ENCODE data around the gene ZNF70. TPM values are rescaled to one million over a fixed set of nuclear protein-coding genes. Genes with fewer than 3 reads are reported as not detected.
A peak's percentile ranks its signal among the peaks of the same experiment; 100 is the strongest.

ZNF70 gene
- polyA plus RNA-seq, 4 donors, result 5.0 to 5.8 (median 5.5) TPM

DNA sequence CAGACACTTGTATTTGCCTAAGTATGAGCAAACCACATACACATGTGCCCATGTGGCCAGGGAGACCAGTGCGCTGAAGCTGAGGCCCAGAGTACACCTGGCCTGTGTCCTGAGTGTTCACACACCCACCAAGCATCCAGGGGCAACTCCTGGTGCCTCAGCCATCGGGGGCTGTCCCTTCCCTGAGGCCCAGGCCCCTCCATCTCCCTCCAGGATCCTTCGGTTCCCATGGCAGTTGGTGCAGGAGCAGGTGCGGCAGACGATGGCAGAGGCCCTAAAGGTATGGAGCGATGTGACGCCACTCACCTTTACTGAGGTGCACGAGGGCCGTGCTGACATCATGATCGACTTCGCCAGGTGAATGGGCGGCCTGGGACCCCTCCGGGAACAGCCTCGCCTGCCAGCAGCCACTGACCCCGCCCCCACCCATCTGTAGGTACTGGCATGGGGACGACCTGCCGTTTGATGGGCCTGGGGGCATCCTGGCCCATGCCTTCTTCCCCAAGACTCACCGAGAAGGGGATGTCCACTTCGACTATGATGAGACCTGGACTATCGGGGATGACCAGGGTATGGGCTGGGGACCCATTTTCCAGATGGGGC, 29.3 kb upstream of the ZNF70 start:
- no peak for DNase-seq (ENCODE audit: low read depth in 4 of 4, low spot score in 3 of 4)

DNA sequence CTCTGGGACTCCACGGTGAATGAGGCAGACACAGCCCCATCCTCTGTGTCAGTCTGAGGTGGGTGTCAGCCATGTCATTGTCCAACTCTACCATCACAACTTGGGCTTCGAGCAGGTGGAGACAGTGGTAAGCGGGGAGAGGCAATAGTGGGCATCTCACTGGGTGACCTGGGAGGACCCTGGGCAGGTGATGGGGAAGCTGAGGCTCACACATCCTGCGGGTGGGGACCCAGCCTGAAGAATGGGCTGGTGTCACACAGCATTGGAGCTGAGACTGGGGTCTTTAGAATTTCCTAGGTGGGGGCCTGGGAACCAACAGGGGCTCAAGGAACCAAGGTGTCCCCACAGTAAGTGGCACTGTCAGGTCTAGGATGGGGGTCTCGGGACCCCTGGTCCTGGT, 28.8 kb upstream of the ZNF70 start:
- DNase-seq (ENCODE audit: low read depth in 4 of 4, low spot score in 3 of 4), result no peak

DNA sequence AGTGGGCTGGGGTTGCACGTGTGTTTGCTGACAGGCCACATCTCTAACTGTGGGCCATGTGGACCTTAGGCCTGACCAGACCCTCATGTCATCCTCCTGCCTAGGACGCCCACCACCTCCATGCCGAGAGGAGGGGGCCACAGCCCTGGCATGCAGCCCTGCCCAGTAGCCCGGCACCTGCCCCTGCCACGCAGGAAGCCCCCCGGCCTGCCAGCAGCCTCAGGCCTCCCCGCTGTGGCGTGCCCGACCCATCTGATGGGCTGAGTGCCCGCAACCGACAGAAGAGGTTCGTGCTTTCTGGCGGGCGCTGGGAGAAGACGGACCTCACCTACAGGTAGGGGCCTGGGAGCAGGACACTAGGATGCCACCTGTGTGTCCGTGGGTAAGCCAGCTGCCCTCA, 28.2 kb upstream of the ZNF70 start:
- no peak for DNase-seq (ENCODE audit: low read depth in 4 of 4, low spot score in 3 of 4)

DNA sequence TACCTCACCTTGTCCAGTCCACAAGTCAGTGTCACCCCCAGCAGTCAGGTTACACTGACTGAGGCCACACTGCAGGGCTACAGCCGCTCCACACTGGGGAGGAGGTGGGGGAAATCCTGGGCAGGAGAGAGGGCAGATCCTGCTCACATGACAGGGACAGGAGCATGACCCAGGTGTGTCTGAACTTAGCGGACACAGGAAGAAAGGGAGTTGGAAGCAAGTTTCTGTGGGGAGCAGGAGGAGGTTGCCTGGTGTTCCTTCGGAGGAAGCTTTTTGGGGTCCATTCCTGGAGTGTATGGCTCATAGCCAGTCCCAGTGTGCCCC, 27.6 kb upstream of the ZNF70 start:
- DNase-seq (ENCODE audit: low read depth in 4 of 4, low spot score in 3 of 4), result no peak

DNA sequence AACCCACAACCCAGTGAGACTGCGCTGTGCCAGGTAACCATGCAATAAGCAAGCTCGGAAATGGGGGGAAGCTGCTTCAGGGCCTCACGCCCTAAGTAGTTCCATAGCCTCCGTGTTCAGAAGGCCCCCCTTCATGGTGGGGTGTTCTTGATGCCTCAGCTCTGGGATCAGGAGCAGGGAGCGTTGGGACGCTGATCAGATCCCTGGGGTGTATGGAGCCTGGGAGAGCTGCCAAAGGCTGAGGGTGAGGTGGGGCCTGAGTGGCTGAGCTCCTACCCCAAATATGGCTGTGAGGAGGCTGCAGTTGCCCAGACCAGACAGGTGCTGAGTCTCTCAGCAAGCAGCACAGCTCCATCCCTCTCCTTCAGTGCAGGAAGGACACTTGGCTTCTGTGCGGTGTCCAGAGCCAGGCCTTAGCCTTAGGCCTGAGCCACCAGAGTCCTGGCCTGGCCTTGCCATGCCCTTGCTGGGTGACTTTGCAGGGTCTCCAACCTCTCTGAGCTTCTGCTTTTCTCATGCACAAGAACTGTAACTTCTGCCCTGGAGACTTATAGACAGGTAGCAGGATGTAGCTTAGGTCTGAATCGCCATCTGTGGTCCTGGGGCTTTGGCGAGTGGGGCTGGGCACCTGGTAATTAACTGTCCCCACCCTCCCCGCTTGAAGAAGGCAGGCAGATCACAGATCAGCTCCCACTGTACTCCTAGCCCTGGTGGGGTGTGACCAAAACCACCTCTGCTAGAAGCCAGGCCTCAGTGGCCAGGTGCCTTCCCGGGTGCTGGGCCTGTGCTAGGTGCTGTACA, 27.1 kb upstream of the ZNF70 start:
- DNase-seq (ENCODE audit: low read depth in 4 of 4, low spot score in 3 of 4), result no peak

DNA sequence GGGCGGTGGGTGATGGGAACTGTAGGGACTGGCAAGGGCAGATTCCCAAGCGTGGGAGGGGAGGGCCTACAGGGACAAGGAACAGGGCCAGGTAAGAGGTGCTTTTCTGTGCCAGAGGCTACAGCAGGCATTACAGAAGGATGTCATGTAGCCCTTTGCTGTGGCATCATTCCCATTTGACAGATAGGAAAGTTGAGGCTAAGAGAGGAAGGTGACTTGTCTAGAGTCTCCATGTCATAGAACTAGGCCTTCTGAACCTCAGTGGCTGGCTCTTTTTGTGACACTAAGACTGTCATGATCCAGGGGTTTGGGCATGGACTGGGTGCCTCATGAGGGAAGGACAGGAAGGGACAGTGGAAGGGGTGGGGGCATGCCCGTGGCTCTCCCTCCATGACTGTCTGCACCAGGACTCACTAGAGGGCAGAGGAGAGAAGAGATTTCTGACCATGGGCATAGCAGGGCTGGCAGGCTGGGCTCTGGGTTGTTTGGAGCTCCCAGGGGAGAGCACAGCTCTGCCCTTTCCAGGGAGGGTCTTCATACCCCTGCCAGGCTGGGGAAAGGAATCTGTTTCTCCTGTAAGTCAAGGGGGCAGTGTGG, 25.0 kb upstream of the ZNF70 start:
- DNase-seq (ENCODE audit: low read depth in 4 of 4, low spot score in 3 of 4), result no peak

DNA sequence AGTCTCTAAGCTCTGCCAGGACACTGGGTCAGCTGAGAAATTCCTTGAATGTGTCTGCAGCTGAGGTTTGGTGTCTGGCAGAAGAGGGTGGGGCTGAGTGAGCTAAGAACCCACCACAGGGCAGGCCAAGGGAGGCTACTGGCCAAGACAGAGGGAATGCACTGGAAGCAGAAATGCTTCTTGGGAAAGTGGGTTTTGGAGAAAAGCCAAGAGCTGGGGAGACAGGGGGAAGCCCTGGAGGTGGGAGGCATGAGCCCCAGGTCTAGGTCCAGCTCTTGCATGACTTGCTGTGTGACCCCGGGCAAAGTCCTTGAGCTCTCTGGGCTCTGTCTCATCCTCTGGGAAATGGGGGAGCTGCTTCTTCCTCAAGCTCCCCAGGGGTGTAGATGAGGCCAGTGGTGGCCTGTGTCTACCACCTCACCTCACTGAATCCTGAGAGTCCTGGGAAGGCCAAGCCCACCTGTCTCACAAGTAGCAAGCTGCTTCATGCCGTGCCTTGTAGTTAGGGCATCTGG, 24.1 kb upstream of the ZNF70 start:
- DNase-seq (ENCODE audit: low read depth in 4 of 4, low spot score in 3 of 4), result no peak

DNA sequence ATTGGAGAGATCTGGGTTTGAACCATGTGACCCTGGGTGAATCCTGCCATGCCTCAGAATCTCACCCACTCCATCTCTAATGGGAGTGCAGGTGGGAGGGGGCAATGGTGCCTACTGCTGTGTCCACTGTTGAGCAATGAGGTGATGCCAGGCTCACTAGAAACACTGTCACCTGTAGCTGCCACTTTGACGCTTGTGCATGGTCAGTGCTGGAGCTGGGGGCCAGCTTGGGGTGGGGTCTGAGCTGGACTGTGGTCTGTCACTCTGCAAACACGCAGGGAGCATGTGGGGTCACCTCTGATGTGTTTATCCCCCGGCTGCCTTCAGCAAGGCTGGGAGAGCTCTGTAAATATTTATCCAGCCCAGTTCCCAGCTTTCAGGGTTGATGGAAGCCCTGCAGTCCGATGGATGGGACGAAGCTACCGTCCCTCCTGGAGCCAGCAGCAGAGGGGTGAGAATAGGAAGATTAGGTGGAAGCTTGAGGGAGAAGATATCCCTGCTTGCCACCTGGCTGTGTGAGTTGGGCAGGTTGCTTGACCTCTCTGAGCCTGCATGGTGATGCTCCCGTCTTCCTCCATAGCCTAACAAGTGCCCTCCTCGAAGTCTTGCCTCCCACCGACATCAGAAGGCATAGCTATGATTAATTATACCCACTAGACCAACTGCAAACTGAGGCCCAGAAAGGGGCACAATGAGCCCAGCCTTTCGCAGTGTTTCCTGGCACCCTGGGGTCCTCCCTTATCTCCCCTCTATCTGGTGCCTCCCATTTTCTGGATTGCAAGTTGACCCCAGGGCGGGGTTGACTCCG, 23.4 kb upstream of the ZNF70 start:
- no peak for DNase-seq (ENCODE audit: low read depth in 4 of 4, low spot score in 3 of 4)

DNA sequence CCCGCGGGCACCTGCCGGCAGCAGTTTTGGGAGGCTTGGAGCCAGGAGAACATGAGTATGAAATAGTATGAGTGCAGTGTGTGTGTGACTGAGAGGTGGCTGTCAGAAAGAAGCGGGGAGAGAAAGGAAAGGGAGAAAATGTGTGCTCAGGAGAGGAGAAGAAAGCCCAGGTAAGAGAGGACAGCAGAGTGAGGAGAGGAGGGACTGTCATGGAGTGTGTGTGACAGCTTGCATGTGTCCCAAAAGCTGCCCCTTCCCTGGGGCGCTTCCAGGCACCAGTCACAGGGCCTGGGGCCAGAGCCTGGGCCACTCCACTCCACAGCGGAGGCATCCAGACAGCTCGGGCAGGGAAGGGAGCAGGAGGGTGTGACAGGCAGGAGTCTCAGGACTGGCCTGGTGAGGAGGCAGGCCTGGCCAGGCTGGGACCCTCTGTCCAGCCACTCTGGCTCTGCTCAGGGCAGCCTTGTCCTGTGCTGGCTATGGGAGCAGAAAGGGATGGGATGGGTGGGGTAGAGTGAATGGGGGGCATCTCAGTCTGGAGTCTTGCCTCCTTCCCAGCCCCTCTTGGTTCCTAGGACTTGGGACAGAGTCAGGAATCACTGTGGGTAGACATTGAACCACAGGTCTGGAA, 22.7 kb upstream of the ZNF70 start:
- DNase-seq (ENCODE audit: low read depth in 4 of 4, low spot score in 3 of 4), result no peak

DNA sequence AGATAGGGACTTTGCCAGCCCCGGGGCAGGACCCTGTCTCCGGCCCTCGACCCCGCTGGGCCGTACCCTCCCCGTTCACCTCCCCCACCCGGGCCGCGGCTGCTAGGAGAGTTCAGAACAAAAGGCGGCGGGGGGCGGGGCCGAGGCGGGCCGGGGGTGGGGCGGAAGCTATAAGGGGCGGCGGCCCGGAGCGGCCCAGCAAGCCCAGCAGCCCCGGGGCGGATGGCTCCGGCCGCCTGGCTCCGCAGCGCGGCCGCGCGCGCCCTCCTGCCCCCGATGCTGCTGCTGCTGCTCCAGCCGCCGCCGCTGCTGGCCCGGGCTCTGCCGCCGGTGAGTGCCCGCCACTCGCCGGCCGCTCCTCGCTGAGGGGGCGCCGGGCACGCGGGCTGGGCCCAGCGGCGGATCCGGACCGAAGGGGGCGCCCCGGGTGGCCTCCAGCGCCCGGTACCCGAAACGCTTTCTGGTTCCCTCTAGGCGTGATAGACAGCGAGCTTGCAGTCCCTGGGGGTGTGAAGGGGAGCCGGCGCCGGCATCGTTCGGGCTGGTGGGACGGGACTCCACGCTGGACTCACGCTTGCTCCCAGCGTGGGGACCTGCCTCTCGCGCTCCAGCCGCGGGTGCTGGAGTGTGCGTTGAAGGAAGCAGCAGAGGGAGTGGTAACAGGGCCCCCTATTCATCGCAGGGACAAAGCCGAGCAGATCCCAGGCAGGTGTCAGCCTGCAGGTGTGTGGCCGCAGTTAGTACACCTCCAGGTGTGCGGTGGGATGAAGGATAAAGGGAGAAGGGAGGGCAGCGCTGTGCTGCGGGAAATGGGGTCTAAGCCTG, 21.9 kb upstream of the ZNF70 start, which contains the start of gene MMP11:
Gene MMP11 (plus strand): TSS at position 201 of the 825 bp plus-strand sequence. CDS start 22 bp downstream, at position 223.
- DNase-seq (ENCODE audit: low read depth in 4 of 4, low spot score in 3 of 4), result no peak

DNA sequence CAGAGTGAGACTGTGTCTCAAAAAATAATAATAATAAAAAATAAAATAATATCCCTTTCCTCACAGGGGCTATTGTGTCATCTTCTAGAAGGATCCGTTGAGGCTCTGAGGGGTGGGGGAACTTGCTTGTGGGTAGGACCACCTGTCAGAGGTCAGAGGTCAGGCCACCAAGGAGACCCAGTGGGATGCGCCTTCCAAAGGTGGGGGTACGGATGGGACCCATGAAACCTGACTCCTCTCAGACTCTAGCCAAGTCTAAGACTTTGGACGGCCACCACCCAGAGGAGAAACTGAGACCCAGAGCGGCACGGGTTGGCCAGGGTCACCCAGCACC, 21.4 kb upstream of the ZNF70 start:
- no peak for DNase-seq (ENCODE audit: low read depth in 4 of 4, low spot score in 3 of 4)

DNA sequence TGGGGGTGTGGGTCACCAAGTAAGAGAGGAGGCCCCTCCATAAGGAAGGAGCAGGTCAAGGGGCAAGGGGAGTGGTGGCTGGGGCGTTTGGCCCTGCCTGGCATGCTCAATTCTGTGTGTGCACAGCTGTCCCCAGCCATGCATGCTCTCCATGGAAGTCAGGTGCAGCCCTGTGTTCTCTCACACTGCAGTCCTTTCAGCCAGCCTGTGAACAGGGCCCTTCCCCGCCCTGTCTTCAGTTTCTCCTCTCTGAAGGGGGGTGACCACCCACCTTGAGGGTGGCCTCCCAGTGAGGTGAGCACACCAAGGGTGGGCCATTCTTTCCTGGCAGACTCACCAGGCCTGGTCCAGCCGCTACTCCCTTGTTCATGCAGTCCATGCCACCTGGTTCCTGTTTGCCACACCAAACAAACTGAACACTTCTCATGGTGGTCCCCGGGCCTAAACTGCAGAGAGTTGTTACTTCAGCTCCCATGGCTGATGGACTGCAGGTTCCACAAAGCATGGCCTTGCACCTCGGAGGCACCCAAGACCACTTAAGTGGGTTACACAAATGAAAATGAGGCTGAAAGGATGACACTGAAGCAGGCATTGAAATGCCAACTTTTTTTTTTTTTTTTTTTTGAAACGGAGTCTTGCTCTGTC, 18.5 kb upstream of the ZNF70 start:
- DNase-seq (ENCODE audit: low read depth in 4 of 4, low spot score in 3 of 4), result no peak

DNA sequence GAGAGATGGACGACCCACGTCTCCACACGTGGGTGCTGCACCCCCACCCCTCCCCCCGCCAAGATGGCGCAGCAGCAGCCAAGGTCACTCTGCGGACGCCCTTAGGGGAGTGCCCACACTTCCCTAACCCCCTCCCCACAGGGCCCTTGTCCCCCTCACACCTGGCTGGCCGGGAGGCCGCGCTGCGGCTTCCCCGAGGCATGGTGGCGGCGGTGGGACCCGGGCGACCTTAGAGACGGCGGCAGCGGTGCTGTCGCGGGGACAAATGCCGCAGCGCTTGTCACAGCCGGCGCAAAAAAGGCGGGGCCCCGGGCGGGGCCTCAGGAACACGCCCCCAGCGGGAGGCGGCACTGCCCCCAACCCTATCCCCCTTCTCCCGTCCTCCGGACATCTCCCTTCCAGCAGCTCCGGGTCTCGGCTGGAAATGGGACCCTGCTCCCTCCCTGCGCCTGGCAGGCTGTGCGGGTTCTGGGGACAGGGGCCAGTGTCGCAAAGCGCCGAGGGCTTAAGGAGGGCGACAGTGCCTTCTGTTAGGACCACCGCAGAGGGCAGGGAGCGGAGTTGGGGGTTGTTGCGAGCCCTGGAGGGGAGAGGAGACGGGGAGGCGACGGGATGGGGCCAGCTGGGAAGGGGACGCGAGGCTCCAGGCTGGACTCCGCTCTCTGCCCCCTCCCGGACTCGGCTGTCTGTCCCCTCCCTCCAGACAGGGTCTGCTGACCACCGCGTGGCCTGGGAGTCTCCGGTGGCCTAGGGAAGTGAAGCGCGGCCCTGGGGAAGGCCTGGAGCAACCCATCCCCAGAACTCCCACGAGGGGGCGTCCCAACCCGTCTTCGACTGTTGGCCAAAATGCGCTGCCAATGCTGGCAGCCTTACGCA, 17.0 kb upstream of the ZNF70 start, which contains the start of gene CHCHD10:
Gene CHCHD10 (minus strand): TSS at position 300 of the 876 bp plus-strand sequence. CDS start 98 bp downstream, at position 202.
- DNase-seq (ENCODE audit: low read depth in 4 of 4, low spot score in 3 of 4), result peak; percentile 77 to 83 (median 79)

DNA sequence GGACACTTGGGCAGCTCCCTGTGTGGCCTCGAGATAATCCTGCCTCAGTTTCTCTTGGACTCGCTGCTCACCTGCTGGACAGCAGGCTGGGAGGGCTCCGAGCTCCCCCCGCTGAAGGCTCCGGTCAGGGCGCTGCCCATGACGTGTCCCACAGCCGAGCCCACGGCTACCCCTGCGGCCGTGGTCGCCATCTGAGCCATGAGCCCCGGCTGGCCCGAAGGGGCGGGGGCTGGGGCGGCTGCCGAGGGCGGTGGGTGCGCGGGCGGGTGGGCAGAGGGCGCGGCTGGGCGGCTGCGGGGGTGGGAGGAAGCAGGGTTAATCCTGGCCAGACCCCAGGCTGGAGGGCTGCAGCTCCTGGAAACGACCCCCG, 16.4 kb upstream of the ZNF70 start:
- no peak for DNase-seq (ENCODE audit: low read depth in 4 of 4, low spot score in 3 of 4)

DNA sequence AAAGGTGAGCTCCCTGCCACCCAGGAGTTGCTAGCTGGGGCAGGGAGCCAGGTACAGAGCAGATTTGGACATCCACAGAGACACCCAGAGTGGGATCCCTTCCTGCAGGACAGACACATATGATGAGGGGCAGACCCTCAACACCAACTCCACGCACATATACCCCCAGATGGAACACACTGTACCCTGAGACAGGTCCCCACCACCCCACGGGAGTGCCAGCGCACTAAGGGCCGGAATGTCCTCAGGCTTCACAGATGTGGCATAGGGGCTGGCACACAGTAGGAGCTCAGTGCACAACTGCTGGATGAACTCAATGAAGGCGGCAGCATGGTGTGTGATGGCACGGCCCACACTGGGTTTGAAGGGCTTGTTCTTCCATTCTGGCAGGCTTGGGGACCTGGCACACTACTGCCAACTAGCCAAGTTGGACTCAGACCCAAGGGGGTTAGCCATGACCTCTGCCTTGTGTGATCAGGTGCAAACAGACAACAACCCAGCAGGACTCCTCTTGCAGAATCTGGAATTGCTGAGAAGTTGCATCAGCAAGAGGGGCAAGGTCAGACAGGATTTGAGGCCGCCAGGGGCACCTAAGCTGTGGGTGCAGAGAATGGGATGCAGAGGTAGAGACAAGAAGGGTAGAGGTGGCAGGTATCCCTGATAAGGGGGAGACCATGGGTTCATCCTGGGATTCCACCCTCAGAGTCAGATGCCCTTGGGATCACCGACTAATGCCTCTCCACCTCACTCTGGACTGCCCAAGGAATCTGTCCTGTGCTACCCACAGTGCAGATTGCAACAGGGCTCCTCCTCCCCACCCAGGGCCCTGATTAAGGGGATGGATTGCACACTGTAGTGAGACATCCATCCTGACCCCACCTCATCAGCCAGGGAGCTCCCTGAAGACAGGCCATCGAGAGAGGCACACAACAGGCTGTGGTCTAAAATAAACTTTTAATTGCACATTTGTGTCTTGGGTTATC, 14.3 kb upstream of the ZNF70 start:
- DNase-seq (ENCODE audit: low read depth in 4 of 4, low spot score in 3 of 4), result no peak

DNA sequence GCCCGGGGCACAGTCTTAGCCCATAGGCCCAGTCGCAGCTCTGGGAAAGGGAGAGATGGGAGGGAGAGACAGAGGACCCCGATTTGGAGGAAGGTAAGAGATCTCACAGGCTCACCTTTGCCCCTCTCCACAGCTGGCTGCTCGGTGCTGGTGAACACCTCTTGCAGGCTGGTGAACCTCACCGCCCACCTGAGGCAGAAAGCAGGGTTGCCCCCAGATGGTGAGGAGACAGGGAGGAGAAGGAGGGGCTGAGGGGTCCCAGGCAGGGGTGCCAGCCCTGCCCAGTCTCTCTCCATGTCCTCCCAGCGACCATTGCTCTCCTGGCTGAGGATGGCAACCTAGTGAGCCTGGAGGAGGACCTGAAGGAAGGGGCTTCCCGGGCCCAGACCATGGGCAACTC, 13.0 kb upstream of the ZNF70 start:
- DNase-seq (ENCODE audit: low read depth in 4 of 4, low spot score in 3 of 4), result no peak

DNA sequence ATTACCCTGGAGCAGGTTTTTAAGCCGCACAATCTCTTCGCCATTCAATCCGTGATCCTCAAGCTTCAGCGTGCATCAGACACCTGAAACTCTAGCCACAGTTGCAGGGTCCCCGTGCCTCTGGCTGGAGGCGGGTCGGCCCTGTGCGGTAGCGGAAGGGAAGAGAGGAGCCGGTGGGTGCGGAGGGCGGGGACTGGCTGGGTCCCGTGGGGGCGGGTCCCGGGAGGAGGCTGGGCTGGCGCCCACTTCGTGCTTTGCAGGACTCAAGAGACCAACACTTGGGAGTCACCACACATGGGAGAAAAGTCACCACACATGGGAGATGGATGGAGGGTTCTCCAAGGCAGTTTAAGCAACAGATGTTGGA, 12.7 kb upstream of the ZNF70 start:
- DNase-seq (ENCODE audit: low read depth in 4 of 4, low spot score in 3 of 4), result no peak
